Kidney glomerular epithelial cell (primary cell): Measurements from ENCODE around the gene DUSP18.
"Not testable (repeated sequence)": the region's sequence is repeated elsewhere in the genome, so short reads cannot be mapped to it uniquely, and the experiment has no call there.

Experiments used
- DNase-seq: peaks from one replicate; lab custom pipeline; 2025; lab: John Stamatoyannopoulos, UW

DUSP18 gene

DNA sequence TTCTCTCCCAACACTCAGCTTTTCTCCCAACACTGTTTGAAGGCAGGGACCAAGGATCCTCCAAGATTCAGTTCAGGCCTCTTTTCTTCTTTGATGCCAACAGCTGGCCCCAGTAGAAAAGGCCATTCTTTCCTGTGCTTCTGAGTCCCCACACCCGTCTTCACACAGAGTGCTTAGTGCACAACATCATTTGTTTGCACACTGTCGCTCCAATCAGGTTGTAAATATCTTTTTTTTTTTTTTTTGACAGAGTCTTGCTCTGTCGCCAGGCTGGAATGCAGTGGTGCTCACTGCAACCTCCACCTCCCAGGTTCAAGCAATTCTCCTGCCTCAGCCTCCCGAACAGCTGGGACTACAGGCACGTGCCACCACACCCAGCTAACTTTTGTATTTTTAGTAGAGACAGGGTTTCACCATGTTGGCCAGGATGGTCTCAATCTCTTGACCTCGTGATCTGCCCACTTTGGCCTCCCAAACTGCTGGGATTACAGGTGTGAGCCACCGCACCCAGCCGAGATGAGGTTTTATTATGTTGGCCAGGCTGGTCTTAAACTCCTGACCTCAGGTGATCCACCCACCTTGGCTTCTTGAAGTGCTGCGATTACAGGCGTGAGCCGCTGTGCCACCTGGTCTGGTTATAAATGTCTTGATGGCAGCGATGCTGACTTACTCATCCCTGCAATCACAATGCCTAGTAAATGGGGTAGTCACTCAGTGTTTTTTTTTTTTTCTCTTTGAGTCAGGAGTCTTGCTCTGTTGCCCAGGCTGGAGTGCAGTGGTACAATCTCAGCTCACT is 12.4 kb upstream of the DUSP18 start:
- DNase-seq = not testable (repeated sequence)

DNA sequence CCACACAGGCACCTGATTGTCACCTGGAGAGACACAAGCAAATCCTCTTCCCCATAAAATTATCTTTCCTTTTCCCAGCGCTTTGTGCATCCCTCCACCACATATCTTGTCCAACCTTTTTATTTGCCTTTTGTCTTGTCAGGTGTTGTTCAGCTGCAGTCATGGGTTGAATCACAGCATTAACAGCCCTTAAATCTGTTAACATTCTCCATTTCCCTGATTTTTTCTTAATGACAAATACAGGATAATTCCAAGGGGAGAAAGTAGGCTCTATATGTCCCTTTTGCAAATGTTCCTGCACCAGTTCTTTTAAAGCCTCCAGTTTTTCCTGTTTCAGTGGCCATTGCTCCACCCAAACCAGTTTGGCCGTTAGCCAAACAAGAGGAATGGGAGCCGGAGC is 8.9 kb upstream of the DUSP18 start:
- not testable (repeated sequence) for DNase-seq

DNA sequence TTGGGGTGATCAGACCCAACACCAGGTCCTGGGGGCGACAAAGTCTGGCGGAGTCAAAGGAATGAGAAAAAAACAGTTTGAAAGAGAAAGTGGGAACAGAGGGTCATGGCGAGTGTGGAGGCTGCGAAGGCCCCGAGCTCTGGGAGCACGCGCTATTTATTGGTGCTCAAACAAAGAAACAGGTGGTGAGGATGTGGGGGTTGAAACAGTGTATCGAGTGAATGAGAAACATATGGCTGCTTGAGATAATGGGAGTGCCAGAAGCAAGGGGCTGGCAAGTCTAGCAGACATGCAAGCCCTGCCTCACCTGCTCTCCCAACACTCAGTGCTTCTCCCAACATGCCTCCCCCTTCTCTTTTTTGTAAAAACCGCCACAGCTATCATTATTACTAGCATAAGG is 7.8 kb upstream of the DUSP18 start:
- no peak for DNase-seq

DNA sequence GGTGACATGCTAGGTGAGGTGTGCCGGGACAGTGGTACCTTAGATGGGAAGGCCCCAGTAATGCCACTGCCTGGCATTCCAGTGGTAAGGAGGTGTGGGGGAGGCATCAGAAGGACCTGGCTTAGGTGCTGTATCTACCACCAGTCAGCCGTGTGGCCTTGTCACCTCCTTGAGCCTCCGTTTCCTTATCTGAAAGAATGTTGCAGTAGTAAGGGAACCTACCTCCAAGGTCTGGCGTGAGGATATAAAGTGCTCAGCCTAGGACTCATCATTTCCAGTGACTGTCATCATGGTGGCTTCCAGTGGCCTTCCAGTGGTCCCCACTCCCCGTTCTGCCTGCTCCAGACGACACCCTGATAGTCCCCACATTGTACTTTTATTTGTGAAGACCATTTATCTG is 6.8 kb upstream of the DUSP18 start:
- DNase-seq = no peak

DNA sequence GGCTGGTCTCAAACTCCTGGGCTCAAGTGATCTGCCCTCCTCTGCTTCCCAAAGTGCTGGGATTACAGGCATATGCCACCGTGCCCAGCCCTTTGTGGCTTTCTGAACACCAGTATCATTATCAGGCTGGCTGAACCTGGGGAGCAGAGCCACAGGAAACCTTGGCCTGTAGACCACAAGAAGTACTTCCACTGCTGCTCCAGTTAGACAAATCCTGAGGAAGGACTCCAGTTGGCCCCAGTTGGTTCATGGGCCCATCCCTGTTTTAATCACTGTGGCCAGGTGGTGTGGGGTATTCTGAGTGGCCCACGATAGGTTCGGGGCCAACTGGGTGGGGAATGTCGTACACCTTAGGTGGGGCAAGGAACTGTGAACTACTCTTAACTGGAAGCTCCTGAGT is 5.5 kb upstream of the DUSP18 start:
- no peak for DNase-seq

DNA sequence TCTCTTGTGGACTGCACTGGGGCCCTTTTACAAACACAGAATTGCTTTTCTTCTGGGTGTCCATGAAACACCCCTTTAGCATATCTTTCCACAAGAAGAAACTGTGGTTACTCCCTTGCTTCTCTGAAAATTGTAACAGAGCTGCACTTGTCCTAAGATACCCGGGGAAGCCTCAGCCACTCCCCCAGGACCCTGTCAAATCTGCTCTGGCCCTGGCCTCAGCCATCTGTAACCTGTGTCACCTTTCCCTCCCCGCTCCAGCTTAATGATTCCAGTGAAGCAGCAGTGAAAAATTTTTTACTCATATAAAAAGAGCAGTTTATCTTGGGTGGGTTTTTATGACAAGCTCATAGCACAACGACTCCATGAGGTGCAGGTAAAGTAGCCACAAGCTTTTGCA is 3.4 kb upstream of the DUSP18 start:
- no peak for DNase-seq

DNA sequence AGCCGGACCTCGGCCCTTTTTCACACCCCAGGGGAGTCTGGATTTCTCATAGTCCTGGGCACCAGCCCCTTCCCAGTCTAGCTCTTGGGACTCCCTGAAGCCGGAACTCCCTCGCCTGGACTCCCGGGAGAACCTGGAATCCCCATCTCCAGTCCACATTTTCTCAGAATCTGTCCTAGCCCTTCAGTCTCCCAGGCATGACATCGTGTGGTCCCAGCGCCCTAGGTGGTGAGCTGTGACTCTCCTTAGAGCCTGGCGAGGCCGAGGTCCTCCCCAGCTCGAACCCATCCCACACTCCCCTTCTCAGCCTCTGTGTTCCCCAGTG is 673 bp upstream of the DUSP18 start:
- no peak for DNase-seq

DNA sequence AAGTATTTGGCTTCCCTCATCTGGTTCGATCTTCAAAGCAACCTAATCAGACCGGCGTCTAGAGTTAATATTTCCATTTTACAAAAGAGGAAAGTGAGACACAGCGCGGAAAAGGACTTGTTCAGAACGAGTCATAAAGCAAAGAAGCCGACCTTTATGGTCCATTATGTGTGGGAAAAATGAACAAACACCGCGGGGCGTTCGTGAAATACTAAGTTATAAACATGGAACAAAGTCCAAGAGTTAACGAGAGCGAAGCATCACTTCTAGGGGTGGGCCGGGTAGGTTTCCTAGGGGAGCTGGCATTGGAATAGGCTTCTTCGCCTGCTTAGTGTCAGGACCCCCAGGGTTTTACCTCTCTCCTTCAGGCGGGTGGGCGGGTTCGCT is 575 bp downstream of the DUSP18 start:
- no peak for DNase-seq

DNA sequence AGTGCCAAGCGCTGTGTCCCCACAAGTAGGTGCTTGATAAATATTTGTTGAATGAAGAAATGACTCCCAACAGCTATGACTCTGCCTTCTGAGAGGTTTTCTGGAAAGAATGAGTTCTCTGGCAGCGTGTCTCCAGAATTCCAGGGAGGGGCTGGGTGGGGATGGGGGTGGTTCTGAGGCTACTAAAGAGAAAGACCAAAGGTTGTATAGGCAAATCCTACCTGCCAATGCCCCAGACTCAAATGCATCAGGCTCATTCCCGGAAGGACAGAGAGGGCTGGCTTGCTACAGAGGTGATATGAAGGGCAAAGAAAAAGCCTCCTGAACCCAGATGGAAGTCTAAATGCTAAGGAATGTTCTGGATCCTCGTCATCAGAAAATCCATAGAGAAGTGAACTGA is 1.9 kb downstream of the DUSP18 start:
- DNase-seq = no peak

DNA sequence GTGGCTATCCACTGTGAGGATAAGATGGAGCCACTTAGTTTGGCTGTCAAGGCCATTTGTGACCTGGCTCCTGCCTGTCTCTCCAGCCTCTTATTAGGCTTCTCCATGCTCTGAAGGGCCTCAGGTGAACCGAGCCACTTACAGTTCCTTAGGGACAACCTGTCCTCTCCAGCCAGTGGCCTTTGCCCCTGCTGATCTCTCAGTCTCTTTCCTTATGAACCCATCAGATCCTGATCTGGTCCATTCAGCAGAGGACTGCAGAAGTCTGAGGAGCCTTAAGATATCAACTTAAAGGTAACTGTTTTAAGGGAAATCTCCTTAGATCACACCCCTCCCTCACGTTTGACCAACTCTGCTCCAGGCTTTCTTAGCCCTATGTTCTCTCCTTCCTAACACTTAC is 2.4 kb downstream of the DUSP18 start:
- no peak for DNase-seq

DNA sequence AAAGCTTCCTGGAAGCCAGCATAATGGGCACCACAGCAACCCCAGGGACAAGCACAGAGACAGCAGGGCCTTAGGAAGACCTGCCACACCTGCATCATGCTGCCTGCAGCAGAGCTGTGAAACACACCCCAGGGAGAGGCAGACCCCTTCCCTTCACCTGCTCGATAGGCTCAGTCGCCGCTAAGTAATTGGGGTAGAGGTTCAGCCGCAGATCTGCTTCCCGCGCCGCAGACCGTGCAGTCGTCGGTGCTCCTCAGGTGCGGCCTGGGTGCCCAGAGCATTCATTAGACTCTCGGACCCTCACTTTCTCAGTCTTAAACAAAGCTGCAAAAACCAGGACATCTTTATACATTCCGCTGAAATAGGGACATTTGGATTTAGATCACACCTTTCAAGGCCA is 2.9 kb downstream of the DUSP18 start:
- no peak for DNase-seq

DNA sequence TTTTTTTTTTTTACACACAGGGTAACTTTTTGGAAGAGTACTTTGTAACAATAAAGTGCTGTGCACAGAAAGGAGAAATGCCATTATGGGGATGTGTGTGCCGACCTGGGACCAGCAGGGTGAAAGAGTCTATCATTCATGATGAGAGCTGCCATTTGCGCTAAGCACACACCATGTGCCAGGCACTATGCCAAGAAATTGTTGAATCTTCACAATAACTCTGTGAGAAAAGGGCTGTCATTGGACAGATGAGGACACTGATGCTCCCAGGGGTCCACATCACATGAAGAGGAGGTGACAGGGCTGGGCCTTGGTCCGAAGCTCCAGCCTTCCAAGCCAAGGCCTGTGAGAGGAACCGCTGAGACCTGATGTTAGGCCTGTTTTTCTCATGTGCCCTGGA is 5.6 kb downstream of the DUSP18 start:
- no peak for DNase-seq

DNA sequence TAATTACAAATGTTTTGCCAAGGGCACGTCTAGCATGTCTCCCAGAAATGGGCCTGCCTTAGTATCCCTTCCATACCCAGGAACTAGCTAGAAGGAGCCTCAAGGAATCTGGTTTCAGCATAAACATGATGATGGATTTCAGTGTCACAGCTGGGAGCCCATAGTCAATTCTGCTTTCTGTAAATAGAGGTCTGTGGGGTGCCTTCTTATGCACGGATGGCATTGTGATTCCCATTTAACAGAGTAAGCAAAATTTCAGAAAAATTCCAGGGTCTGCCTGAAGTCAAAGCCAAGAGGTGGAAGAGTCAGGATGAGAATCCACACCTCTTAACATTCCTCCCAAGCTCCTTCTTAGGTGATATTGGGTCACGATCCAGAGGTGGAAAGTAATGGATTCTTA is 12.1 kb downstream of the DUSP18 start:
- no peak for DNase-seq

DNA sequence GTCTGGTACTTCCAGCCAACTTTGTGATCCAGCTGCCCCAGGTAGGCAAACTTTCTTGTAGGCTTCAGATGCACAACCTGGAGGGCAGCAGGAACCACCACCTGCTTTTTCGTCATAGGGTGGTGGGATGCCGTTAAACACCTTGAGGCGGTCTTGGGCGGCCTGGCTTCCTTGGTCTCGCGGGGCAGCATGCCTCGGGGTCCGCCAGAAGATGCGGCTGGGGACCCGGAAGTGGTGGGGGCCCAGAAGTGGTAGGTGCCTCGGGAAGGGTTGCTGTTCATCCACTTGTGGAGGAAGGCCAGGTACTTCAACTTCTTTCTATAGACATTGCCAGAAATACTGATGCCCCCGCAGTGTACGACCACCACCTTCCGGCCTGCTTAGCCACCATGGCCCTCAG is 13.3 kb downstream of the DUSP18 start:
- DNase-seq = no peak

DNA sequence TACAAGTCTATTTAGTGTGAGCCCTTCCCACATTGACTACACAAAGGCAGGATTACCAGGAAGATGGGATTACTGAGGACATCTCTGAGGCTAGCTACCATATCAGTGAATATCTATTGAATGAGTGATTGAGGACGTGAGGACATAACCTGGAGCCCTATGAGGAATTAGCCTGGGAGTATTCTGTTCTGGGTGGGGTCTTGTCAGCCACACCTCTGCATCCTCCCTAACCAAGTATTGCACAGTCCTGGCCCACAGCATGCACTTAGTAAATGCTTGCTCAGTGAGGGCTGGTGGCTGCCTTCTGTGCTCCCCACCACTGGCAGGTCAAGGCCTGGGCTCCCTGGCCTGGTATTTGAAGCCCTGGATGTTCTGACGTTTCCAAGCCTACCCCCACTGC is 14.8 kb downstream of the DUSP18 start:
- no peak for DNase-seq

DNA sequence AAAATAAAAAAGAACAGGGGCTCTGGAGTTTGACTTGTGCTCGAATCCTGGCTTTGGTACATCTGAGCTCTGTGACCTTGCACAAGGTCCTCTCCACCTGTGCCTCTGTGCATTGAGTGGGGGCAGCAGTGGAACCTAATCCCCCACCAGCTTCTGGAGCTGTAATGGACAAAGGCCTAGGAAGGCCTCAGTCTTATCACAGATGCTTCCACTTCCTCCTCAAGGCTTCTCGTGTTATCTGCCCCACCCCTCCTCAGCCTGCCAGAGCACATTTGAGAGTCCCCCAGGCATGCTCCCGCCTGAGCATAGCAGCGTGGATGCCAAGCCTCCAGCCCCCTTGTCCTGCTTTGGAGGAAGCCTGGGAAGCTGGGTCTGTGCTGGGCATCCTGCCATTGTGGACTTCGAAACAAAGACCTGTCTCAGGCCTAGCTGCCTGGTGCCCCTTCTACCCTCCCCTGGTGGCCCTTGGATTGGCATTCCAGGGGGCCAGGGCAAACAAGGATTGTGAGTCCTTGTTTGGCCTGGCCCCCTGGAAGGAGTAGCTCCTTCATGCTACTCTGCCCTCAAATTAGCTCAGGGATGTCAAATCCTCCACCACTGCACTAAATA is 17.1 kb downstream of the DUSP18 start:
- DNase-seq = no peak

DNA sequence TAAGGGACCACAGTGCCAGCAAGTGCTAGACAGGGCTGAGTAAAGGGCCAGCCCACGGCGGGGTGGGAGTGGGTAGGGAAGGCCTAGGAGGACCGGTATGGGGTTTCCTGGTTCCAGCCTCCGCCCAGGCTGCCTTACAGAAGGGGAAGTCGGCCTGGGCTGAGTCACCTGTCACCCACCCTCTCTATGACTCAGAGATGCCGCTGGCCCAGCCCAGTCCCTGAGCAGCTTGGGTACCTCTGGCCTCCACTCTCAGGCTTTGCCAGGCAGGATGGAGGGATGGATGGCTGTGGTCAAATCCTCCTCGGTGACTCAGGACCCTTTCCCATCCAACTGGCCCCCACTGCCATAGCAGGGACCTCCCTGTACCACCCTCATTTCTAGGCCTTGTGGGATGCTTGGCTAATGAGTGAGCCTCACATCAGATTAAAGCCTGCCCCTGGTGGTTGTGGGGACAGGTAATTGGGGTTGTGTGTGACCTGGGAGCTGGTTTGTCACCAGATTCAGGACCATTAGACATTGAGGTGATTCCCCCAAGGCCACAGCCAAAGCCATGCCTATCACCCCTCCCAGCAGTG is 18.2 kb downstream of the DUSP18 start:
- DNase-seq = peak; percentile 72

DNA sequence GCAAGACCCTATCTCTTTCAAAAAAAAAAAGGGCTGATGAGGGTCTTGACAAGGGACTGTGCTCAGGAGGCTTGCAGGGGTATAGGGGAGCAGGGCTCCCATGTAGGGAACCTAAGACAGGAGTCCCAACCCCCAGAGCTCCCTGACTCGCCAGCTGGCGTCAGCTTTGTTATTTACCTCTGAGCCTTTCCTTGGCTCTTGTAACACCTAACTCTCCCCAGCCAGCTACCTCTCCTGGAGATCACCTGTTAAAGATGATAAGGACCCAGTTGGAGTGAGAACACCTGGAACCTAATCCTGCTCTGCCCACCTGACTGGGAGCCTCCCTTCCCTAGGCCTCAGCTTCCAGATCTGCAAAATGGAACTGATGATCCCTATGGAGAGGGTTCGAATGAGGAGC is 18.9 kb downstream of the DUSP18 start:
- DNase-seq = no peak

DNA sequence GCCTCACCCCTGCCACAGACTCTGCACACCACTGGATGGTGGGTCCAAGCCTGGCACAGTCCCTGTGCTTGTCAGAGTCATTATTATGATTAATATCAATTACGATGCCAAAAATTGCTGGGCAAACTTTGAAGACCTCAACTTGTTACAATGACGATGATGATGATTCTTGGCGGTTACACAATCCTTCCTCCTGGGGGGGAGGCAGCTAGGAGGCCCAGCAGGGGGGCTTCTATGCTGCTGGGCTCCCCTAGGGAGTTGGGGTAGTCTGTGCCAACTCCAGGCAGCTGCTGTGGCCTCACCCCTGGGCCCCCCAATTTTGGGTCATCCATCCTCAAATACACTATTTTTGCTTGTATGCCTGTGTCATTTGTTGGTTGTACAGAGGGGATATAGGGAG is 20.1 kb downstream of the DUSP18 start:
- no peak for DNase-seq

DNA sequence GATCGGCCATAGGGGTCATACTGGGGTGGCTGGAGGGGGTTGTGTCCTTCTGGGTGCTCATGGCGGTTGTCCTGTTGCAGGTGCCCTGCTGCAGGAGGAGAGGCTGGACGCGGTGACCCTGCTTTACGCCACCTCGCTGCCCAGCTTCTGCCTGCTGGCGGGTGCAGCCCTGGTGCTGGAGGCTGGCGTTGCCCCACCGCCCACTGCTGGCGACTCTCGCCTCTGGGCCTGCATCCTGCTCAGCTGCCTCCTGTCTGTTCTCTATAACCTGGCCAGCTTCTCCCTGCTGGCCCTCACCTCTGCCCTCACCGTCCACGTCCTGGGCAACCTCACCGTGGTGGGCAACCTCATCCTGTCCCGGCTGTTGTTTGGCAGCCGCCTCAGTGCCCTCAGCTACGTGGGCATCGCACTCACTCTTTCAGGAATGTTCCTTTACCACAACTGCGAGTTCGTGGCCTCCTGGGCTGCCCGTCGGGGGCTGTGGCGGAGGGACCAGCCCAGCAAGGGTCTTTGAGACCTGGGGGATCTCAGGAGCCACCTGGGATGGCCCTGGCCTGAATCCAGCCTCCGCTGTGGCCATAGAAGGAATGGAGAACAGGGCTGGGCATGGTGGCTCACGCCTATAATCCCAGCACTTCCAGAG is 21.0 kb downstream of the DUSP18 start:
- DNase-seq = no peak

DNA sequence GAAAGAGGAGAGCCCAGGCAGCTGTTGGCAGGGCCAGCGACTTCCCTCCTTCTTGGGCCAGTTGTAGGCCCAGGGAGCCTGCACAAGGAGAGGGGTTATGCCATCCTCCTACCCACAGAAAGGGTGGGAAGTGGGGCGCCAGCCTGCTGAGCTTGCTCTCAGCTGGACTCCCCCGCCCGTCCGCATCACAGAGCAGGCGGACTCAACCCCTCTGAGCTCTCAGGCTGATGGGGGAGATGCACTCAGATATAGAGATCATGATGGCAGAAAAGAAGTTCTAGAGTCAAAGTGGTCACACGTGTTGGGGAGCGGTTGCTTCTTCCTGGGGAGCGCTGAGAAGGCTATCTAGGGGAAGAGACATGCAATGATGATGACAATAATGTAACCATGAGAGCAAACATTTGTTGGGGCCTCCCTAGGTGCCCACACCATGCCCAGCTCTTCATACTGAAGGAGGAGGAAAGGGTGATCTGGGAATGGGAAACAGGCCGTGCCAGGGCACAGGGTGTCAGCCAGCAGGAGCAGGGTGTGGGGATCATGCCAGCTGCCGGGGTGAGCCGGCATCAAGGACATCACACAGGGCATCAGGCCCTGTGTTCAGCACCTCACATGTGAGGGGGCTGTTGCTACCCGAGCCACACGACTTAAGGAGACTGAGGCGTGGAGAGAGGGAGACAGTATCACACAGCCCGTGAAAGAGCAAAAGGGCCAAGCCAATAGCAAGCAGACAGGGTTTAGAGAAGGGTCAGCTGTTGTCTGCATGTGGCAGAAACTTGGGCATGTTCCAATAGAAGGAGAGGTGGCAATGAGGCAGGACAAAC is 24.4 kb downstream of the DUSP18 start:
- DNase-seq = no peak

DNA sequence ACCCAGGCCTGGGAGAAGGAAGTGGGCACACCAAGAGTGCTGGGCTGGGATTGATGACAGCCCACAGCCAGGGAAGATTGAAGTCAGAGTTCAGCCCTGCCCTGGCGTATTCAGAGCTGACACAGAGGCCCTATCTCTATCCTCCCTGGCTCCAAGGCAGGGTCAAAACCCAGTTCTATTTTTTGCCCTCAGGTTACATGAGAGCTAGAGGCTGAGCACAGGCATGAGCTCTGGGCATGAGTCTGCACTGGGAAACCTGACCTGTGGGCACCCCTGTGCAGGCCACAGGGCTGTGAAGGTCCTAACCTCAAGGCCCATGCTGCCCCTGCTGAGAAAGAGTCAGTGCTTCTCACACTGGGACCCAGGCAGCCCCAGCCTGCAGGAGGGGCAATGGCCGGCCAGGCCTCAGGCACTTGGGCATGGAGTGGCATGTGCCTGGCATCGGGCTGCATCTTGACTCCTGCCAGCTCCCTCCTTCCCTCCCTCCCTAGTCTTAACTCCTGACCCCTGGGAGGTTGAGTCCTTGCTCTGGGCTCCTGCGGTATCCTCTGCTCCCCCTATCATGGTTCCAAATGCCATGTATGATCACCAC is 26.7 kb downstream of the DUSP18 start:
- no peak for DNase-seq
